ENCODE measurements around the gene IKBKE. TPM values are rescaled to one million over a fixed set of nuclear protein-coding genes. Genes with fewer than 3 reads are reported as not detected.

Gene IKBKE
- total and polyA plus RNA-seq, 2 of the 8 experiments (the other 6 are each of a cell fraction or from before 2014, with no cell fraction given): 8.6 to 12.0 TPM

GRCh38 chr1:206430031-206430983, 40.0 kb upstream of the IKBKE start:
- H2AFZ ChIP-seq (ENCODE audit: low read length): no peak overlapping the region
- no peaks in the 10 kb centered on the region for H3K27me3 ChIP-seq (replicated peaks in 1 of 4; ENCODE audit: control insufficient read depth in 3 of 4, extremely low read depth in 1 of 4, insufficient read depth in 3 of 4, low read length in 3 of 4)
- 87% methylated on average over 9 of the region's 9 CpGs; no CpG with 5 or more reads in 1 of the 2 experiments for WGBS, 2 experiments (ENCODE audit: extremely low coverage in 1 of 2, insufficient coverage in 1 of 2, insufficient read length in 1 of 2, insufficient replicate concordance in 2 of 2, low coverage in 1 of 2, low lambda C conversion rate in 2 of 2, missing lambda C conversion rate in 1 of 2)
- H2BK12ac ChIP-seq (ENCODE audit: low read depth, low read length): no peak overlapping the region
- H3K79me2 ChIP-seq (ENCODE audit: control insufficient read depth in 1 of 2, insufficient read depth in 2 of 2, low read length in 2 of 2): no peaks in the 10 kb centered on the region
- no peaks in the 10 kb centered on the region for H3K79me1 ChIP-seq (ENCODE audit: low read depth, low read length)
- TF ChIP-seq CBX8 (IDR thresholded peaks at IDR 0.05; ENCODE audit: borderline replicate concordance, low read depth, low read length) (no peak), EZH2 (IDR thresholded peaks at IDR 0.05; ENCODE audit: low read depth, low read length, severe bottlenecking) (no peak), CBX5 (IDR thresholded peaks at IDR 0.05; ENCODE audit: low read depth, low read length) (no peak)
- TF ChIP-seq, protein P1, sequence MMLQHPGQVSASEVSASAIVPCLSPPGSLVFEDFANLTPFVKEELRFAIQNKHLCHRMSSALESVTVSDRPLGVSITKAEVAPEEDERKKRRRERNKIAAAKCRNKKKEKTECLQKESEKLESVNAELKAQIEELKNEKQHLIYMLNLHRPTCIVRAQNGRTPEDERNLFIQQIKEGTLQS (IDR thresholded peaks at IDR 0.05; ENCODE audit: insufficient read depth, low read depth, low read length): no peak
- no peaks in the 10 kb centered on the region for H3K4me1 ChIP-seq (replicated peaks in 1 of 4; ENCODE audit: control insufficient read depth in 3 of 4, insufficient read depth in 4 of 4, low read length in 3 of 4)
- H2AK5ac ChIP-seq (ENCODE audit: low read depth, low read length): no peak overlapping the region
- H2BK5ac ChIP-seq (ENCODE audit: low read depth, low read length): no peak overlapping the region
- no peaks in the 10 kb centered on the region; the same call in 1 of the 2 replicates for H3K23me2 ChIP-seq (ENCODE audit: low read depth, low read length)
- FAIRE-seq (no peak), DNase-seq (ENCODE audit: low read depth in 1 of 2, low spot score in 2 of 2) (no peak)
- no peak overlapping the region for H2BK120ac ChIP-seq (replicated peaks; ENCODE audit: low read depth, low read length)
- no peak overlapping the region for H2BK15ac ChIP-seq (ENCODE audit: low read length)
- no peak overlapping the region for H3K56ac ChIP-seq (replicated peaks; ENCODE audit: insufficient read length, low read depth, low read length)
- no peak overlapping the region for H3K4ac ChIP-seq (replicated peaks; ENCODE audit: insufficient read length, low read depth, low read length)
- peaks cover 0 to 5% (median 0%) of the 10 kb centered on the region in 4 experiments; a peak in 5 of 8 replicates for H3K36me3 ChIP-seq (ENCODE audit: control insufficient read depth in 2 of 4, insufficient read depth in 4 of 4, low read length in 3 of 4)
- H4K5ac ChIP-seq (ENCODE audit: insufficient read length, low read depth, low read length): no peak overlapping the region
- H3K18ac ChIP-seq (ENCODE audit: extremely low read depth, low read length): no peak overlapping the region
- H3K27ac ChIP-seq (ENCODE audit: low read depth, low read length): no peak overlapping the region
- ChIA-PET CTCF (ENCODE audit: partially characterized antibody) (interaction anchor here (0.5 to 0.9 kb wide), 3 partner anchors 11 to 59 kb away, joined by 3 read pairs; no protein-coding TSS in a partner anchor), POLR2A (ENCODE audit: partially characterized antibody) (no interaction called here)
- no peak overlapping the region for H3K9ac ChIP-seq (replicated peaks in 1 of 4; ENCODE audit: extremely low read depth in 1 of 4, low read depth in 3 of 4, low read length in 3 of 4)
- no peaks in the 10 kb centered on the region for H3K9me3 ChIP-seq (ENCODE audit: insufficient read depth in 2 of 2, low read depth in 1 of 2, low read length in 1 of 2)
- no peak overlapping the region for H3K4me2 ChIP-seq (ENCODE audit: insufficient read depth in 1 of 2, low read depth in 2 of 2, low read length in 2 of 2)
- H2BK20ac ChIP-seq (ENCODE audit: low read length): no peak overlapping the region
- no peaks in the 10 kb centered on the region for H4K20me1 ChIP-seq (replicated peaks in 1 of 2; ENCODE audit: control insufficient read depth in 1 of 2, insufficient read depth in 2 of 2, low read length in 2 of 2)
- no peak overlapping the region for H4K8ac ChIP-seq (ENCODE audit: extremely low read depth, insufficient read depth, low read length)
- no peak overlapping the region for H3K4me3 ChIP-seq (ENCODE audit: extremely low read depth in 1 of 4, insufficient read depth in 2 of 4, low read depth in 3 of 4, low read length in 4 of 4)
- H3K23ac ChIP-seq (ENCODE audit: insufficient read length): no peak overlapping the region
- no peak overlapping the region for H3K14ac ChIP-seq (ENCODE audit: insufficient read length)
- no peak overlapping the region for H4K91ac ChIP-seq (replicated peaks; ENCODE audit: insufficient read length, low read length)

All from H1 (cell line).